ENCODE data around the gene RAB27A. TPM values are rescaled to one million over a fixed set of nuclear protein-coding genes. Genes with fewer than 3 reads are reported as not detected.

The RAB27A gene
- total RNA-seq, 2 experiments from 2014 or later: 136 to 149 TPM

DNA sequence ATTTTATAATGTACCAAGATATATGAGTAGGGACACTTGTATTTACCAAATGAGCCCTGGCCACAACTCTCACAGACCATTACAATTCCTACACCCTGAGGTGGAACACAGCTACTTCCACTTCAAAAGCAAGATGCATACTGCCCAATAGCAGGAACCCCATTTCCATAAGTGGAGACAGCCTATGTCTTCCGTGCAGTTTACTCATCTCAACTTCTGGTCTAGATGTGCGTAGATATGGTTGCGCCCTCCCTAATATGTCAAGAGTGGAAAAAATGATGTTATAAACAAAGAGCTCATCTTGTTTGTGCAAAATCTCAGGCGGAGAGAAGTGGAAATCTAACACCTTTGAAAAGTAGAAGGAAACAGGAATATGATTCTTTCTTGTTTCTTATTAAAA is 44.6 kb downstream of the RAB27A start:
- ATAC-seq (peak; percentile 56), DNase-seq (no peak)
- peak overlapping the region; percentile 61 for H3K27ac Mint-ChIP-seq
- CTCF ChIA-PET: interaction anchor here (0.8 to 1.6 kb wide), 4 partner anchors 13 to 26 kb away, joined by 3 to 5 read pairs (median 3); no protein-coding TSS in a partner anchor
- H3K4me1 Mint-ChIP-seq: peaks cover 88% of the 10 kb centered on the region
- no peaks in the 10 kb centered on the region for H3K27me3 Mint-ChIP-seq
- H3K36me3 Mint-ChIP-seq: peaks cover 54% of the 10 kb centered on the region
- H3K4me3 Mint-ChIP-seq: peak overlapping the region; percentile 3
- no peaks in the 10 kb centered on the region for H3K9me3 Mint-ChIP-seq (ENCODE audit: low read depth)

DNA sequence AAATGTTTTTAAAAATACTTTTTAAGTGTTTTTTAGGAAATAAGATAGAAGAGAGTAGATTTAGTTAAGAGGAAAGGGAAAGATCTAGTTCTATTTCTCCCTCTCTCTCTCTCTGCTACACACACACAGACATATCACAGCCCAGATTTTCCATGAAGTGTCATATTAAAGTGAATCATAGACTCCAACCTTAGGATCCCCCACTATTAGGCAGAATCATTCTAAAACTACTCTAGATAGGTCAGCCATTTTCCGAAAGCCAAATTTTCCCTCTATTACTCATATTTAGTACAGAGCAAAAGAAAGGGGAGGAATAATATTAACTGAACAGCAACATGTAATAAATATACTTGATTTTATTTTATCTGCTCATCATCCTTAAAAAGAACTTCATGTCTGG is 47.7 kb downstream of the RAB27A start:
- no peak for DNase-seq
- H3K36me3 Mint-ChIP-seq: peaks cover 47% of the 10 kb centered on the region
- peak overlapping the region; percentile 72 for H3K27ac Mint-ChIP-seq
- H3K4me3 Mint-ChIP-seq: no peak overlapping the region
- H3K4me1 Mint-ChIP-seq: peaks cover 86% of the 10 kb centered on the region
- CTCF ChIA-PET: no interaction called here
- no peaks in the 10 kb centered on the region for H3K27me3 Mint-ChIP-seq
- H3K9me3 Mint-ChIP-seq (ENCODE audit: low read depth): no peaks in the 10 kb centered on the region
- no peak for ATAC-seq

DNA sequence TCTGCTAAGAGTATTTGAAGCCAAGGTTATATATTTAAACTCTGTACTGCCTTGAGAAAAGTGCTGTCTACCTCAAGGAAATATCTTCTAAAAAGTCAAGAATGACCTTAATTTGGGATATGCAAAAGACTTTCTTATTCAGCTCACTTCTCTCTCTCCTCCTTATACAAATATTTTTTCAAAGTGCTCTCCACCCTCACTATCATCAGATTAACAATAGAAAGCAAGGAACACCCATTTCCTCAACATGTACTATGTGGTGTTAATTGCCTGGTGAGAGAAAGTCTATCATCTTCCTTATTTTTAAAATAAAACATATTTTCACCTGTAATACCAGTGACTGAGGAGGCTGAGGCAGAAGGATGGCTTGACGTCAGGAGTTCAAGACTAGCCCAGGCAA is 48.4 kb downstream of the RAB27A start:
- peaks cover 85% of the 10 kb centered on the region for H3K4me1 Mint-ChIP-seq
- peaks cover 44% of the 10 kb centered on the region for H3K36me3 Mint-ChIP-seq
- no peak overlapping the region for H3K4me3 Mint-ChIP-seq
- ATAC-seq (no peak), DNase-seq (no peak)
- H3K27ac Mint-ChIP-seq: peak overlapping the region; percentile 70
- CTCF ChIA-PET: interaction anchor here (0.8 to 1.5 kb wide), 7 partner anchors 10 to 50 kb away, joined by 3 to 7 read pairs (median 3); no protein-coding TSS in a partner anchor
- H3K27me3 Mint-ChIP-seq: no peaks in the 10 kb centered on the region
- H3K9me3 Mint-ChIP-seq (ENCODE audit: low read depth): no peaks in the 10 kb centered on the region

DNA sequence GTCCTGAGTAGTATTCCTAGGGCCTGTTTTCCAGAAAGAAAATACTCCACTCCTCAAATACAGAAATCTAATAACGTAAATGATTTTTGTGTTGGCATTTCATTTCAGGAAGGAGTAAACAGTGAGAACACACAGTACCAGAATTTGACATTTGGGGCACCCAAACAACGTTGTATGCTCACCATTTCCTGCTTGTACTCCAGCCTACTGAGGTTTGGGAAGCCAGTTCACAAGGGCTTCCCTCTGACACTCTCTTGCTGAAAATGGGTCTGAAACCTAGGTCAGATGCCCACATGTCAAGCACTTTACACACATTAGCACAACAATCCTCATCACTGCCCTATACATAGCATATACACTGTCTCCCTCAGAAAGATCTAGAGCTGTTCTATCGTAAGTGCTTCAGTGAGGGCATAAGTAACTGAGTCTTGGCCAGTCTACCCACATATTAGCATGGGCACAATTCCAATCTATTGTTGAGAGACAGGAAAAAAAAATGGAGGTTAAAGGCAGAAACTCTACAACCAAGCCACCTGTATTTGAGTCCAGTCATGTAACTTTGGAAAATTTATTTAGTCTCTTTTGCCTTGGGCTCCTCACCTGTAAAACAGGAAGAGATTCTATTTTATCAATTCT is 49.4 kb downstream of the RAB27A start:
- H3K27me3 Mint-ChIP-seq: no peaks in the 10 kb centered on the region
- H3K4me3 Mint-ChIP-seq: no peak overlapping the region
- peak; percentile 35 for ATAC-seq
- DNase-seq: no peak
- H3K9me3 Mint-ChIP-seq (ENCODE audit: low read depth): no peaks in the 10 kb centered on the region
- H3K36me3 Mint-ChIP-seq: peaks cover 51% of the 10 kb centered on the region
- H3K4me1 Mint-ChIP-seq: peaks cover 89% of the 10 kb centered on the region
- CTCF ChIA-PET: interaction anchor here (0.8 to 1.6 kb wide), 8 partner anchors 9 to 51 kb away, joined by 3 to 7 read pairs (median 4); no protein-coding TSS in a partner anchor
- peak overlapping the region; percentile 84 for H3K27ac Mint-ChIP-seq

DNA sequence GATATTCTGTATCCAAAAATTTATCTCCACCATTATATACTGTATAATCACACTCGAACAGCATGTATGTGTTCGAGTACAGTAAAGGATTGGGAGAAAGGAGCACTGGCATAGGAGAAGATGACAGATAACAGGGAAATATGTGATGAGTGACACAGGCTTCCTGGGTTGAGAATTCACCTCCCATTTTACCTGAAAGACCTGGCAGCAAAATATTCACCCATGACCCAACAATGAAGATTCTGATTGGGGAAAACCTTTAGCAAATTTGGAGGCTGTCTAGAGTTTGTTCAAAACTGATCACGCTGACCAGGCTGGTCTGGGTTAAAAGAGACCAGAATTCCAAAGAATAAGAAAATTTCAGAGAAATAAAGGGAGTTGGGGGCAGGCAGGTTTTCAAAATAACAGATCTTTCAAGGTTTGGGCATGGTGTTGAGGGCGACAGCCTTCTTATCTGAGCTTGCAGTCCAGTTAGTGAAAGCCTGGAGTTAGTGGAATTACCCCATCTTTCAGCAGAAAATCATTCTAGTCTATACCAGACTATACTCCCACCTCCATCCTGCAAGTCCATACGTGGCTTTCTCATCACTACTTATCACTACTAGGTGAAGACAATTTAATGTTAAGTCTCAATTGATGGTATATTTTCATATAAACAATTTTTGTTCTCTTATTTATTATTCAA is 50.0 kb downstream of the RAB27A start:
- CTCF ChIA-PET: interaction anchor here (1.5 to 1.6 kb wide), 3 partner anchors 16 to 38 kb away, joined by 3 to 7 read pairs (median 4); no protein-coding TSS in a partner anchor
- no peak for ATAC-seq
- Mint-ChIP-seq H3K9me3 (ENCODE audit: low read depth) (no peaks in the 10 kb centered on the region), H3K27ac (peak overlapping the region; percentile 84), H3K36me3 (peaks cover 49% of the 10 kb centered on the region), H3K4me1 (peaks cover 86% of the 10 kb centered on the region), H3K27me3 (no peaks in the 10 kb centered on the region), H3K4me3 (no peak overlapping the region)
- DNase-seq: no peak

DNA sequence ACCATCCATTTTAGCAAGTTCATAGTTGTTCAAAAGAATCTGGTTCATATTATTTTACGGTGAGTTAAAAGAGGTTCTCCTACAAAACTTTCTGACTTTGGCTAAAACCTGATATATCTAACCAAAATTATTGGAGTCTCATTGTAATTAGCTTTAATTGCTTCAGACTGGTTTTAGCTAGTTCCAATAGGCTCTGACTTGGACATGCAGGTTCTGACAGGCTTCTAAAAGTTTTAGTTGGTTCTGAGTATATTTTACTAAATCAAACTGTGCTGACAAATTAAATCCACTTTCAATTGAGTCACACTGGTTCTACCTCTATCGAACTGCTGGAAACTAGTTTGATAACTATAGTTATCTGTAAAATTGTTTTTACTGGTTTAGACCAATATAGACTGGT is 50.7 kb downstream of the RAB27A start:
- no peak overlapping the region for H3K4me3 Mint-ChIP-seq
- H3K9me3 Mint-ChIP-seq (ENCODE audit: low read depth): no peaks in the 10 kb centered on the region
- H3K36me3 Mint-ChIP-seq: peaks cover 51% of the 10 kb centered on the region
- CTCF ChIA-PET: interaction anchor here (0.6 to 1.6 kb wide), 4 partner anchors 13 to 37 kb away, joined by 3 to 5 read pairs (median 3); no protein-coding TSS in a partner anchor
- DNase-seq: no peak
- no peaks in the 10 kb centered on the region for H3K27me3 Mint-ChIP-seq
- H3K4me1 Mint-ChIP-seq: peaks cover 86% of the 10 kb centered on the region
- peak overlapping the region; percentile 84 for H3K27ac Mint-ChIP-seq
- no peak for ATAC-seq

DNA sequence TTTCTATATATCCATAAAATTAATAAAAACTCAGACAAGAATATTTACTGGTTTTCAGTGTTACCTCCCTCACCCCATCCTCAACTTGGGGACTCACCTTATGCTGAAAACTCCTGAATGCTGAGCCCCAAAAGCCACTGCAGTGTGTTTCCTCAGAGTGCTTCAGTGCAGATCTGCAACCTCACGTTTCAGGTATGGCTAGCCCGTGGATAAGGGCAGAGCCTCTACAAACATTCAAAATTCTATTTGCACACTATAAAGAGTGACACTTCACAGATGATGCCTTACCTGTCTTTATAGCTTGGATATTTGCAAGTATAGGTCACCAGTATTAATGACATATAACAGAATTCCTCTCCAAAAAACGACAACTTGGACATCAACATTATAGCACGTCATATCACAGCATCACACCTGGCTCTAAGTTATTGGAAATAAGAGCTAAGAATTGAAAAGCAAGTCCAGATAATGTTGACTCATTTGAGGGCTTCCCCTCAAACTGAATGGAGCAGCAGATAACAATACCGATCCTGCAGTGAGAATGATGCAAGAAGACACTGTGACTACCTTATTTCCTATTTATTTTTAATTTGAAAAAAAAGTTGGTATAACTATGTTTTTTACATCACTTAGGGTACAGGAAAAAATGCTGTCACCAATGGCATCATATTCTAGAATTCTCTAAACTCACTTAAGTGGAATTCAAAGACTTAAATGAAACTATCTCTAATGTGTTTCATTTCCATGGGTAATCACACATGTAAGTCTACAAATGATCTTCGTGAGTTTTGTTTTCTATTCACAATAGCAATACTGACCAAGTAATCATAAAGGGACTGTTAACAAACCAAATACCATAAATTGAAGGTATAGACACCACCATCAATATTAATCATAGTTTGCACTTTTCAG is 52.1 kb downstream of the RAB27A start:
- ATAC-seq: peak; percentile 63
- DNase-seq: no peak
- CTCF ChIA-PET: interaction anchor here (1.2 to 1.6 kb wide), 7 partner anchors 10 to 81 kb away, joined by 3 to 5 read pairs (median 3); partner anchors contain the start of genes PIGB and PIGBOS1
- H3K4me3 Mint-ChIP-seq: peak overlapping the region; percentile 43
- H3K27ac Mint-ChIP-seq: peak overlapping the region; percentile 84
- no peaks in the 10 kb centered on the region for H3K9me3 Mint-ChIP-seq (ENCODE audit: low read depth)
- no peaks in the 10 kb centered on the region for H3K27me3 Mint-ChIP-seq
- H3K36me3 Mint-ChIP-seq: peaks cover 53% of the 10 kb centered on the region
- peaks cover 80% of the 10 kb centered on the region for H3K4me1 Mint-ChIP-seq

DNA sequence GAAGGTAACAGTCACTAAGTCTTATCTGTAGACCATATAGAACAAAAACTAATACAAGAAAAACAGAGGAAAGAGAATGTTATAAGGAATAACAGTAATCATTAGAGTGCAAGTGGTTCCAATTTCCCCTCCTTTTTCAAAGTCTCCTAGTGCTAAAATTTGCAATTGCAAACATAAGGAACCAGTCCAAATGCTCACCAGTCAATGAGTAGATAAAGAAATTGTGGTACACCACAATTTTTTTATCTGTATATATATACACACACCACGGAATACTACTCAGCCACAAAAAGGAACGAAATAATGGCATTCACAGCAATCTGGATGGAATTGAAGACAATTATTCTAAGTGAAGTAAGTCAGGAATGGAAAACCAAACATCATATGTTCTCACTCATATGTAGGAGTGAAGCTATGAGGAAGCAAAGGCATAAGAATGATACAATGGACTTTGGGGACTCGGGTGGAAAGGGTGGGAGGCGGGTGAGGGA is 54.0 kb downstream of the RAB27A start:
- Mint-ChIP-seq H3K4me3 (no peak overlapping the region), H3K36me3 (peaks cover 62% of the 10 kb centered on the region), H3K9me3 (ENCODE audit: low read depth) (no peaks in the 10 kb centered on the region), H3K4me1 (peaks cover 85% of the 10 kb centered on the region), H3K27ac (peak overlapping the region; percentile 76), H3K27me3 (no peaks in the 10 kb centered on the region)
- CTCF ChIA-PET: interaction anchor here (1.1 to 1.4 kb wide), 2 partner anchors 15 to 22 kb away, joined by 4 to 5 read pairs; no protein-coding TSS in a partner anchor
- ATAC-seq (no peak), DNase-seq (no peak)

DNA sequence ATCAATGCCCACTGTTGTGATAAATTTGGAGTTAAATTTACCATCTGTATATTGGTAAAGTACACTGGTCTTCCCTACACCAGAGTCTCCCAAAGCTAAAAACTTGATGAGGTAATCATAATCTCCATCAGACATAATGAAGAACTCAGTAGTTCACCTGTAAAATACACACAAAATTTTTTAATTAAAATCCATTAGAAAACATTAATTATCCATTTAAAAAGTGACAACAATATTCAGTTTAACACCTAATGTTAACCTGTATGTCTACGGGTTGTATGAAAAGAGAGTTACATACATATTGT is 54.9 kb downstream of the RAB27A start:
- Mint-ChIP-seq H3K4me3 (no peak overlapping the region), H3K9me3 (ENCODE audit: low read depth) (no peaks in the 10 kb centered on the region), H3K4me1 (peaks cover 83% of the 10 kb centered on the region), H3K27ac (no peak overlapping the region), H3K27me3 (no peaks in the 10 kb centered on the region), H3K36me3 (peaks cover 64% of the 10 kb centered on the region)
- no peak for DNase-seq
- CTCF ChIA-PET: interaction anchor here (1.1 to 1.4 kb wide), 2 partner anchors 15 to 23 kb away, joined by 4 to 5 read pairs; no protein-coding TSS in a partner anchor
- no peak for ATAC-seq

DNA sequence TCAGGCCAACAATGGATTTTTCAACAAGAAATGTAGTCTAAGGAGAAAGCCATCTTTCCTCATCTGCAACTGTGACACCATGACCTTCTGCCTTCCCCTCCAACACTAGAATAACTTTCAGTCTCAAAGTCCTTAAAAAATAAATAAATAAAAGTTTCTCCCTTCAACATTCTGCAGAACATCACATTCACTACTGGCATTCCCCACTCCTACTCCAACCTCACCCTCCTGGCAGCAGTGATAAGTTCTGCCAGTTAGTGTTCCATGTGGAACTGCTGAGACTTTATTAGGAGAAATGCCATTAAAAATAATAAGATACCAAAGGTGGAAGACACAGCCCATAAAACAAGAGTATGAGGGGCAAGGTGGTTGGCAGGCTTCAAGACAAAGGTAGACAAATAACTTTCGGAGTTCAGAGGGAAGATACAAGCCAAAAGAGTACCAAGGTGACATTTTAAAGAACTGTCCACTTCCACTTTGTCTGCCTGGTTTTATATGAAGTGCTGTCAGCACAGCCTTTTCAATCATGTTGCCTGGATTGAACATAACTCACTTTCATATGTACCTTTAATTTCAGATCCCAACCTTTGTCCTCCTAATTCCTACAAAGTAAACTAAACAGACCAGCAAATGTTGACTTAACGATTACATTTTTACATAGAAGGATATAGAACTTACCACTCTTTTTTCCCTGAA is 55.4 kb downstream of the RAB27A start:
- DNase-seq (no peak), ATAC-seq (no peak)
- Mint-ChIP-seq H3K4me3 (no peak overlapping the region), H3K27me3 (no peaks in the 10 kb centered on the region), H3K9me3 (ENCODE audit: low read depth) (no peaks in the 10 kb centered on the region), H3K36me3 (peaks cover 62% of the 10 kb centered on the region), H3K4me1 (peaks cover 81% of the 10 kb centered on the region), H3K27ac (no peak overlapping the region)
- CTCF ChIA-PET: interaction anchor here (1.4 kb wide), 1 partner anchor 16 kb away, joined by 5 read pairs; no protein-coding TSS in a partner anchor

DNA sequence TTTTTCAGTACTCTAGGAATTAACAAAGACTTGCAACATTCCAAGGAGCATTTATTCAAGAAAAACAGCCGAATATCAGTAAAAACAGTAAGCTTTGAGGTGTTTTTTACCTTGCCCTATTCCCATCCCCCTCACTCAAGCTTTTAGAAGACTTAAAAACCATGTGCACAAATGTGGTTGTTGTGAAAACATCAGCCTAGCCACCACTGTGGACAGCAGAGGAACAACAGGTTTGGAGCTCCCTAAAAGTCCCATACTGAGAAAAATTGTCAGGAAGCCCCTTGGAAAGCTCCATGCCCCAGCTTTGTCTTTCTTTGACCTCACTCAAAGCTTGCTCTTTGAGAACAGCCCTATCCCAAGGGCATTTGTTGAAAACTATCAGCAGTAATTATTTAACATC is 58.2 kb downstream of the RAB27A start:
- Mint-ChIP-seq H3K36me3 (peaks cover 67% of the 10 kb centered on the region), H3K27me3 (no peaks in the 10 kb centered on the region), H3K27ac (peak overlapping the region; percentile 37), H3K4me1 (peaks cover 70% of the 10 kb centered on the region), H3K9me3 (ENCODE audit: low read depth) (no peaks in the 10 kb centered on the region), H3K4me3 (no peak overlapping the region)
- ATAC-seq (peak; percentile 52), DNase-seq (no peak)
- CTCF ChIA-PET: interaction anchor here (1.2 to 2.5 kb wide), 10 partner anchors 9 to 54 kb away, joined by 3 to 12 read pairs (median 5); partner anchors contain the start of gene RSL24D1

DNA sequence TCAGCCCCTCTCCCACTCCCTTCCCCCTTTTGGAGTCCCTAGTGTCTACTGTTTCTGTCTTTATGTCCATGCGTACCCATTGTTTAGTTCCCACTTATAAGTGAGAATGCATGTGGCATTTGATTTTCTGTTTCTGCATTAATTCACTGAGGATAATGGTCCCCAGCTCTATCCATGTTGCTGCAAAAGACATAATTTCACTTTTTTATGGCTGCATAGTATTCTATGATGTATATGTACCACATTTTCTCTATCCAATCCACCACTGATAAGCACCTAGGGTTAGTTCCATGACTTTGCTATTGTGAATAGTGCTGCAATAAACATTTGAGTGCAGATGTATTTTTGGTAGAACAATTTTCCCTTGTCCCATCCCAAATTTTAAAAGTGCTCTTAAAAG is 58.7 kb downstream of the RAB27A start:
- no peak for DNase-seq
- Mint-ChIP-seq H3K4me1 (peaks cover 69% of the 10 kb centered on the region), H3K9me3 (ENCODE audit: low read depth) (no peaks in the 10 kb centered on the region), H3K36me3 (peaks cover 69% of the 10 kb centered on the region), H3K27ac (peak overlapping the region; percentile 72), H3K27me3 (no peaks in the 10 kb centered on the region), H3K4me3 (peak overlapping the region; percentile 48)
- no peak for ATAC-seq
- CTCF ChIA-PET: interaction anchor here (1.2 to 2.5 kb wide), 7 partner anchors 10 to 54 kb away, joined by 3 to 12 read pairs (median 5); partner anchors contain the start of gene RSL24D1
